NCI-H128 (cell line): ENCODE data around the gene KRT7.

Experiments used
- DNase-seq: peaks from one replicate; lab custom pipeline; 2025; ENCODE audit not compliant: unreplicated experiment; lab: John Stamatoyannopoulos, UW

The KRT7 gene

DNA sequence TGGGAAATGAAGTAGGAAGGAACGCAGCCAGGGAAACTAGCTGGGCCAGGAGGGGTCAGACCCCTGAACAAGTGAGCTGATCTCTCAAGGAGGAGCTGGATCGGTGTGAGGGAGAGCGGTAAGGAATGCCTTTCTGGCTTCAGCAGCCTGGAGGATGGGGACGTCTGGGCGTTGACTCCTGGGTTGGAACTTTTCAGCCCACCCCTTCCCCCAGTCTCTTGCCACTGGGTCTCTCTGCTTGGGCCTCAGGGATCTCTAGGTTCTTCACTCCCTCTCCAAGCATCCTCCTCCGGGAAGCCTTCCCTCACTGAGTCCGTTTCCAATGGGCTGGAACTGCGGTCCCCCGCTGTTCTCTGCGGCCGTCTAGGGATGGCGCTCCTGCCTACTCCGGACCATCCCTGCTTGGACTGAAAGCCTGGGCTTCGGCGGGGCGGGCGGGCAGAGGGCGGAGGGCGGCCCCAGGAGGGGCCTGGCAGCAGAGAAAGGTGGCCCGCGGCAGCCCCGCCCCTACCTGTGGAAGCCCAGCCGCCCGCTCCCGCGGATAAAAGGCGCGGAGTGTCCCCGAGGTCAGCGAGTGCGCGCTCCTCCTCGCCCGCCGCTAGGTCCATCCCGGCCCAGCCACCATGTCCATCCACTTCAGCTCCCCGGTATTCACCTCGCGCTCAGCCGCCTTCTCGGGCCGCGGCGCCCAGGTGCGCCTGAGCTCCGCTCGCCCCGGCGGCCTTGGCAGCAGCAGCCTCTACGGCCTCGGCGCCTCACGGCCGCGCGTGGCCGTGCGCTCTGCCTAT is at the start of gene KRT7:
TSS of gene KRT7 (plus strand) at position 570 of the 788 bp plus-strand sequence. CDS start at position 624, 54 bp downstream.
- DNase-seq: no peak

DNA sequence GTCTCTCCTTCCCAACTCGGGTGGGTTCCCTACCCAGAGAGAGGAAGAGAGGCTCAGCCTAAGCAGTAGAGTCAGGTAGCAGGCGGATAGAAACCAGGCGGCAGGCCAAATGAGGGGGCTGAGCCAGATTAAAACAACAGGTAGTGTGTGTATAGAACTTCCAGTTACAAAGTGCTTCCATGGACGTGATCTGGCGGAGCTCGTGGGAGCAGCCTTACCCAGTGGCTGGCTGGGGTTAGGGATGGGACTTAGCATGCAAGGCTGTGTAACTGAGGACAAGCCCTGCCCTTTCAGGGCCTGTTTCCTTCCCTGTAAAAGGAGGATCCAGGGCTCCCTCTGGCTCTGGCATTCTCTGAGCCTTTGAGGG is 49.5 kb upstream of the KRT7 start:
- DNase-seq: no peak

DNA sequence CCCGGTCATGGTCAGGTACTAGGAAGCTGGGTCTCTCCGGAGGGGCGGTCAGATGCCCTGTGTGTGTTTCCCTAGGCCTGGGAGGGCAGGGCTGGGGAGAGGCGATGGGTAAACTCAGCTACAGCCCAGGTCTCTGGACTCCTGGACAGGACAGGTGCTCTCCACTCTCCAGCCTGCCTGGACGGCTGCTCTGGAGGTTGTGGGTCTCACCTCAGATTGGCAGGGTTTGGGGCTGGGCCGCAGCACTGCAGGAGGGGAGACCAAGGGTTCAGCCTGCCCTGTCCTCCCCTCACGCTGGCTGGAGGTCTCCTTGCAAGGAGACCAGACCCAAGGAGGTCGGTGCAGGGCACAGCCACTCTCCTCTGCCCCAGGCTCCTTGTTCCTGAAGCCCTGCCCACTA is 49.1 kb upstream of the KRT7 start:
- DNase-seq: no peak

DNA sequence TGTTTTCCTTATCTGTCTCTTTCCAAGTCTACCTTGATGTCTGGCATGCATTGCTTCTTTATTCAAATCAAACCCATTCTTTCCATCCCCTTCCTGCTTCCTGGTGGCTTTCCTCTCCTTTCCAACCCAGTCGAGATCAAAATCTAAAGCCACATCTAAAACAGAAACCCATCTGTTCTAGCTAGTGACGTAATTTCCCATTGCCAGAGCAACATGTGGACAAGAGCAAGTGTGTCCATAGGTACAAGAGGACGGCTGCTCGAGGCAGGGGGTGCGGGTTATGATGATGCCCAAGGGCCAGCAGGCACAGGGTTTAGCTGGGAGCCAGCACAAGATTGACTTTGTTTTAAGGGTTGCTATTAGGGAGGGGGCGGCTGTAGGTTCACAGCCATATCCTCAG is 48.2 kb upstream of the KRT7 start:
- DNase-seq: no peak

DNA sequence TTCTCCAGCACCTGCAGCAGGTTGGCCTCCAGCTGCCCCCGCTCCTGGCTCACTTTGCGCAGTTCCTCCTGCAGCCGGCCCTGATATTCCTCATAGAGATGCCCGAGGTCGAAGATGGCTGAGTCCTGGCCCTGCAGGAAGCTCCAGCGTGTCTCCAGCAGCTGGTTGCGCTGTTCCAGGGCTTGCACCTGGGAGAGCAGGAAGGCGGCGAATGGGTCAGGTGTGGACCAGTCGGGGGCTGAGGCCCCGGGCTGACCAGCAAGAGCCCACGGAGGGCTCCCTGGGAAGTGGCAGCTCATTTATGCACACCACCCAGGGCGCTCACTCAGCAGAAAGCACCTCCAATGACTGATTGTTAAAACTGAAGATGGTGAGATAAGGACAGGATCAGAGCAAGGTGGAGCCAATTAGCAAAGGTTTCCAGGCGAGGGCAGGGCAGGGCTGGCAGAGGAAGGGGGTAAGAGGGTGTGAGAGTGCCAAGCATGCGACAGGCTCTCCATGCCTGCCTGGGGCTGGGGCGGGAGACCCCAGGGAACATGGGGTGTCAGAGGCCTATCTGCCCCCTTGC is 47.6 kb upstream of the KRT7 start:
- DNase-seq: no peak

DNA sequence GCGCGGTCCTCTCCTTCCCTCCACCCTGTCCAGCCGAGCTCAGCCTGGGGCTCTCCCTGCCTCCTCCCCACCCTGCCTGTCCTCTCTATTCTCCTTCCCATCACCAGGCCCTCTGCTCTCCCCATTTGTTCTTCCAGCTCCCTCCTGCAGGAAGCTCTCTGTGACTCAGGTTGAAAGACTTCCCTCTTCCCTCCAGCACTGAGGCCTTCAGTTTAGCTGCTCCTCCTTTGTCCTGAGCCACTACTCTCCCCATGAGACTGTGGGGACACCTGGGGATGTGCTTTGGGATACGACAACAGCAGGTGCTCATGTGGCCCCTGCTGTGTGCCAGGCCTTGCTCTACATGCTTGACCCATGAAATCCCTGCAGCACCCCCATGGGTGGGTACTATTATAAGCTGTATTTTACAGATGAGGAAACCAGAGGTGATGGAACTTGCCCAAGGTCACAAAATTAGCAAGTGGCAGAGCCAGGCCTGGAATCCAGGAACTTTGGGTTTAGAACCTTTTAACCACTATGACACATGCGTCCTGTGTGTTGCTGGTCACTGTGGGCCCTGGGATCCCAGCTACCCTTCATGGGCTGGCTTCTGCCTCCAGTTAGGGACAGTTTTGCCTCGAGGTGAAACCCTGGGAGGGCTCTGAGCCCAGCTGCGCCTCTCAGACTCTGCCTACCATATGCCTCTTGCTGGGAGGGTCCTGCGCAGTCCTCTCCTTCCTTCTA is 46.8 kb upstream of the KRT7 start:
- DNase-seq: no peak

DNA sequence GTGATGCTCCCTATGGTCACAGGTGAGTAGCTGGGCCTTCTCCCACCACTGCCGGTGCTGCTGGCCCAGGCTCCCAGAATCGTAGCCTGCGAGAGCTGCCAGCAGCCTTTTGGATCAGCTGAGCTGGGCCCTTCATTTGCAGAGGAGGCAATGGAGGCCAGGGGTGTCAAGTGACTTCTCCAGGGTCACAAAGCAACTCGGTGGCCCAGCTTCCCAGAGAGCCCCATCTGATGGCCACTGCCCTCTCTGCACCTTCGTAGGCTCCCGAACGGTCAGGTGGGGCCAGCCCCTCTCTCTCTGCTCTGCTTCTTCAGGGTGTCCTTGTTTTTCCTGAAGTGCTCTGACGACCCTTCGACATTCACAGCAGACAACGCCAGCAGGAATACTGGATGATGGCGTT is 45.8 kb upstream of the KRT7 start:
- no peak for DNase-seq

DNA sequence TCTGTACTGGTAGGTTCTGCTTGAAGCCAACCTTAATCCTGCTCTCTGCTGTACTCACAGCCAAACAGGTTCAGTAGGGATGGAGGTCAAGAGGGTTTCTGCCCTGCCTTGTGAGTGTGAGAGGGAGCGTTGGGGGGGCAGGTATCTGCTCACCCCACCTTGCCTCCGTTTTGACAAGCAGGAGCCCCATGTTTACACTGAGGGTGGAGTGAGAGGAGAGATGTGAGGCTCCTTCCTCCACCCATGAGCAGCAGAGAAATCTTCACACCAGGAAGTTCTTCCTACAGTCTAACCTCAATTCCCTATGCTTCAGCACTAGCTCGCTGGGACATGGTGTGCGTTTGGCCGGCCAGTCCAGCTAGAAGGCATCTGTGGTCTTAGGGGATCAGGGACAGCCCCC is 45.4 kb upstream of the KRT7 start:
- DNase-seq: no peak

DNA sequence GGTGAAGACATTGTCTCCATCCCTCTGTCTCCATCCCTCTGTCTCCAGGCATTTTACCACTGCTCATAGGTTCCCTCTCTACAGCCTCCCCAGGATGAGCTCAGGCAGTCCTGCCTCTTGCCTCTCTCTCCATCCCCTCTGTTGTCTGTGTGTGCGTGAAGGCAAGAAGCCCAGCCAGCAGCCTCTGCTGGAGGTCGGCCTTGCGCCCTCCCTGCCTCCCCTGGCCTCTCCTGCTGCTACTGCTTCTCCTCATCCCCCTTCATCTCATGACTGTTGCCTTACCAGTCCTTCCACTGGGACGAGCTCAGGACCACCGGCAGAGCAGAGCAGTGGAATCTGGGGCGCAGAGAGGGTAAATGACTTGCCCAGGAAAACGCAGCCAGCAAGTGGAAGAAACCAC is 44.4 kb upstream of the KRT7 start:
- no peak for DNase-seq

DNA sequence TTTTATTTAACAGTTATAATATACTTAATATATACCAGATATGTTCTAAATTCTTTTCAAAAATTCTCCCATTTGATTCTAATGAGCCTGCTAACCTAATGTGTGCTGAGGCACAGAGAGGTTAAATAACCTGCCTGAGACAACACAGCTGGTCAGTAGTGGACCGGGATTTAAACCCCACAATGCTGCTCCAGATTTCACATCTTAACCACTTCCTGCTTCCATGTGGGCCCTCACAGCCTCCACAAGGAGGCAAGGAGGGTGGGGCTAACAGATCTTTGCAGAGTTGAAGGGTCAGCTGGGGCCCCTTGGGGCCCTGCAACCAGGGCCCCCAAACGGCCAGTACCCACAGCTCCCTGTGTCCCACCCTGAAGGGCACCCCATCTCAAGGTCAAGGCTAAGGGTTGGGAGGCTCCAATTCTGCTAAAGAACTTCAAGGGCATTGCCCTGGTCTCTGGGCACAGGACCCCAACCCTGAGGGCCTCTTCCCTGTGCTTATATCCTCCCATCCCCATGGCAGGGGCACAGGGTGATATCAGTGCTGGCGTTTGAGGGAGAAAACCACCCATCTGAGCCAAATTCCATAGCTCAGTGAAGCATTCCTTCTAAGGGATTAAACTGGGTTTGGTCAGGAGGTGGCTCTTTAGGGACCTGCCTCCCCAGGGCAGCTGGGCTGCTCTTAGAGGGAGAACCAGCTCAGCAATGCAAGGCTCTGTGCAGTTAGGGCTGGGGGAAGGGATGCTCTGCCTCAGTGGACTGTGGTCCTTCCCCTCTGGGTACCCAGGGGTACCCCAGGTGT is 43.5 kb upstream of the KRT7 start:
- no peak for DNase-seq

DNA sequence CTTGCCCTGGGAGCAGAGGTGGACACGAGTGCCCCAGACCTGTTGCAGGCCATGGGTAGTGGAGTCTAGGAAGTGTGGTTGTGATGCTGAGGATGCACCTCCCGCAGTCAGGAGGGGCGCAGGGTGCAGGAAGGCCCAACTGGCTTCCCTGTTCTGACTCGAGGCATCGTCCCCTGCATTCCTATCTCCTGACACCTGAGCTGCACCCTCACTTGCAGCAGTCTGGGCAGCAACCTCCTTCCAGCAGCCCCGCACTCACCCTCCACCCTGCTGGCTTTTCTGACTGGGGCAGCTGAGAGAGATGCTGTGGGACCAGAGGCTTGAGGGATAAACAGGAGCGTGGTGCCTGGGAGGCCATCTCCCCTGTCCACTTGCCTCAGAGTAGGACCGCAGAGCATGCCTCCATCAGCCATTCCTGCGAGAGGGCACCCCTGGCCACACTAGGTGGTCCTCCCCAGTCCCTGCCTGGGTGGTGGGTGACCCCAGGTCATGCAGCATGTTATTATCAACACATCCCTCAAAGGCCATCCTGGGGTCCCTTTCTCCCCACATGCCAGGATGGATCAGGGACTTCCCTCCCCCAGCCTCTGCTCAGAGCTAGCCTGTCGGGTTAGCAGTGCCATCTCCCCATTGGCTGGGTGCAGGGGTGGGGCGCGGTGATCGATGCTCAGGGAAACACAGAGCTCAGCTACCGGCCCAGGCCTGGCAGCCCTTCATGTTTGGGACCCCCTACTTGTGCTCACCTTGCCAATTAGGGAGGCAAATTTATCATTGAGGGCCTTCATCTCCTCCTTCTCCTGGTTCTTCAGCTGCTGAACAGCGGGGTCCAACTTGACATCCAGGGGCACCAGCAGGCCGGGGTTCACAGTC is 41.9 kb upstream of the KRT7 start:
- no peak for DNase-seq

DNA sequence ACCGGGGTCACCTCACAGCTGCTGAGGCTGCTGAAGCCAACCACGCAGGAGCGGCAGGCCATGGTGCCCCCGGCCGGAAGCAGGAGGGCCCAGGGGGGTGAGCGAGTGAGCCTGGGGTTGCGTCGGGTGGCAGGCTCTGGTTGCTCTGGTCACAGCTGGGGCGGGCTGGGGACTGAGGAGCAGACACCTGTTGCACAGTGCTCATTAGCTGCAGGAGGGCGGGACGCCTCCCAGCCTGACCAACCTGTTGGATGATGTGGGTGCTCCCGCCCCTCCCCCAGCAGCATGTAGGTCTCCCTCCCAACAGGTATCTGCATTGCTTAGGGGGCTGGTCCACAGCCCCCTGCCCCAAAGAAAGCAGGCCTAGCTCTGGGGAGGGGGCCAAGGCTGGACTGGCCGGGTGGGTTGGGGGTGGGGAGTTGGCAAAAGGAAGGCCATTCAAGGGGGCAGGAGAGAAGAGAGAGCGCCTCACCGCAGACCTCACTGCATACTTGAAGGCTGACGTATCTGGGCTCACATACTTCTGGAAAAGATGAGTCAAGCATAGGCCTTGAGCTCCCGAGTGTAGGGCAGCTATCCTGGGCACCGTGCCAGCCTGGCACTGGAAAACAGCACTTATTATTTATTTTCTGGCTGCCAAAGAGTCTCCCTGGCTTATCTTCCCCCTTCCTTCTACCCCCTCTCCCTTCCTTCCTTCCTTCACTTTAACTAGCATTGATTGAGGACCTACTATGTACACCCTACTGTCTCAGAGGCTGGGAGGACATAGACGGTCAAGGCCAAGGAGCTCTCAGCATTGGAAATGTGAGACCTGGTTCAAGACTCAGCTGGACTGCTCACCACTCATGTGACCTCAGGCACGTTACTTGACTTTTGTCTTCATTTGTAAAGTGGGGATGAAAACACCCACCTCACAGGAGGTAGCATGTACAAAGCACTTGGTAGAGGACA is 40.9 kb upstream of the KRT7 start, which contains the start of gene KRT80:
TSS of gene KRT80 (minus strand) at position 174 of the 951 bp plus-strand sequence. CDS start at position 62, 112 bp downstream.
- peak; percentile 61 for DNase-seq

DNA sequence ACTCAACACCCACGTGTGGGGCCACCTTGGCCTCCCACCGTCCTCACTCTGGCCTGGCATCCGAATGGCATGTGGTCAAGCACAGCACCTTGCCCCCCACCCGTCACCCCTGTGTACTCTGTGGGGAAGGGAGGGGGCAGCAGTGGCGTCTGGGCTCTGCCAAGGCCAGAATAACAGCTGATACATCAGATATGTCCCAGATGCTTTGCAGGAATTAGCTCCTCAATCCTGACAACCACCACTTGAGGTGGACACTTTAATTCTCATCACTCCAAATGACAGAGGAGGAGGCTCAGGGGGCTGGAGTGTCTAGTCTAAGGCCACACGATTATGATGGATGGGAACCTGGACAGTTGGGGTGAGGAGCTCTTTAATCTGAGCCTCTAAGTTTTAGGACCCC is 39.5 kb upstream of the KRT7 start:
- no peak for DNase-seq

DNA sequence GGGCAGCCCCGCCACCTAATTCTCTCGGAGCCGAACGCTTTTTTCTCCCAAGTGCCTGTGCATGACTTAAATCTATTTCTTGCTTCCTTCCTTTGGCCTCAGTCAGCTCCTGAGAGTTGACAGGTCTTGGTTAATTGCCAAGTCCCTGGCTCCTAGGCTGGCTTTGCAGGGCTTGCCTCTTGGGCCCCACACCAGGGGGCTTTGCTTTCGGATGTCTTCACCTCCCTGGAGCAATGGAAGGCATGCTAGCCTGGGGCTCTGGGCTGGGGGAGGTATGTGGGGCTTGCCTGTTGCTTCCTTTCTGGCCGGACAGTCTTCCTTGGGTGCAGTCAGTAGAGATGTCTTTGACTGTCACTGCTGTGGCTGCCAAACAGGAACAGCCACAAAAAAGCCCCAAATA is 39.1 kb upstream of the KRT7 start:
- no peak for DNase-seq

DNA sequence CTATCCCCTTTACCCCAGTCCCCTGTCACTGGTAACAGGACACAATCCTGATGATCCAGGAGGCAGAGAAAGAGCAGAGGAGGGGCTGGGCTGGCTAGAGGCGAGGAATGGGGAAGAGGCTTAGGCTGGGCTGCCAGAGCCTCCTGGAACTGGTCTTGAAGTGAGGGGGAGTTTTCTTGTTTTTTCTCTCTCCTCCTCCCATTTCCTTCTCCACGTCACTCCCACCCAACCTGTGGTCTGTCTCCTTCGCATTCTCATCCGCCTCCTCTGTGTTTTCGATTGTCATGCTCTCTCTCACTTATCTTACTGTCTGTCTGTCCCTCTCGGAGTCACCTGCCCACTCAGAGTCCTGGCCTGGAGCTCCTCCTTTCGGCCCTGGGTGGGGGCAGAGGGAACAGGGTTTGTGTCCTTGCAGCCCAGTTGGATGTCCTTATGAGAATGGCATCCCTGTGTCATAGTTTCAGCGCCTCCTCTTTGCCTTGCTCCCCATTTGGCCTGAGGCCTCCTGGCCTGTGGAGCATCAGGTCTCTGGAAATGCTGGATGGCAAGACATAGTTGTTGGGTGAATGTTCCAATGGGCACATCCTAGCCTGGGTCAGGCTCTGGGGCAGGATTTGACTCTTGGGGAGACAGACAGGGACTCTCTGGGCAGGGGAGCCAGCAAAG is 37.8 kb upstream of the KRT7 start:
- DNase-seq: no peak

DNA sequence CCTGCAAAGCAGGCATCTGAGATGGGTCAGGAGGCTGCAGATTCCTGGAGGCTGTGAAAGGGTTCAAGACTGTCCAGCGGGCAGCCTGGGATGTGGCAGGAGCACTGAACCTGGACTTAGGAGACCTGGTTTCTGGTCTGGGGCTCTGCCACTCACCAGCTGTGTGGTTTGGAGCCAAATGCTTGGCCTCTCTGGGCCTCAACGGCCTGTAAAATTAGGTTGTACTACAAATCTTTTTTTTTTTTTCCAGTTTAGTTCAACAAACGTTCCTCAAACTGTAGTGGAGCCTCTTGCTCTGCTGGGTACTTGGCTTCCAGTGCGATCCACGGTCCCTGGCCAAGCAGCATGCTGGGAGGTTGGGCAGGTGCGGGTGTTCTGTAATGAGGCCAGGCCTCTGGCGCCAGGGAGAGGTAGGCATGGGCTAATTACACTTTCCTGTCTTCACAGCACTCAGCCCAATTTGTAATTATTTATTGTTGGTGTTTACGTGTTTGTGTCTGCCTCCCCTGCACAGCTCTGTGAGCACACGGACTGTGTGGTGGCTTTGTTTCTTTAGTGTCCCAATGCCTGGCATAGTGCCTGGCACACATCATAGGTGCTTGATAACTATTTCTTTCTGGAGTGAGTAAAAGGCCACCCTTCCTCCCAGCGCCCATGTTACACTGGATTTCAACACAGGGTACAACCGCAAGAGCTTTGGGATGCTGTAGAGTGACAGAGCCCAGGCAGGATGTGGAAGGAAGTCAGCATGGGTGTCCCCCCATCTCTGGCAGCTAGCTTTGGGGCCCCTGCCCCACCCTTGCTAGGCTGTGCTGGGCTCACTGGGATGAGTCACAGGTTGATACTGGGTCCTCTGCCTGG is 35.4 kb upstream of the KRT7 start:
- DNase-seq: no peak

DNA sequence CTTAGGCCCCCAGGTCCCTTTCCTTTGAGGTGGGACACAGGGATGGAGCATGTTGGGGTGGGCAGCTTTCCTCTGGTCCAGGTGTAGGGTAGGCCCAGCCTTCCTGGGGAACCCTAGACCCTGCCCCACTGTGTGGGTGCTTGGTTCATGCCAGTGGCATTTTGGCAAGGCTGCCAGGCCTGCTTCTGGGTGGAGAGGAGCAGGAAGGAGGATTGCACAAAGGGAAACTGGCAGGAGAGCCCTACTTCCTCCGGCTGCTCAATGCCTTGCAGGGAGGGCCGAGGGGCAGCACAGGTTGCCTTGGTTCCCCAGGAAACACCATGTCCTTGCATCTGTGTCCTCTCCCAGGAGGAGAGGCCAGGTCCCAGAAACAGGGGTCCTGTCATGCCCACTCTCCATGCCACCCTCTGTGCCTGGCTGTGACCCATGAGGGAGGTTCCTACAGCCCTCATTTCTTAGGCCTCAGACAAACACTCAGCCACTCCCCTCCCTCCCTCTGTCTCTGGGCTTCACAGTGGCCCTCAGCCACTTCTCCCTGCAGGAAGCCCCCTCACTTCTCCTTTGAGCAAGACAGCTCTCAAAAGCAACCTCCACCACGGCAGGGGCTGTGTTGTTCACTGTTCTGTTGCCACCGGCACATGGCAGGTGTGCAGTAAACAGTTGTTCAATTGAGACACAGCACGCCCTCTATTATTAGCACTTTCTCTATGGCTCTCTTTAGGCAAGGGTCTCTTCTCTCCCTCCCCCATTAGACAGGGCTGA is 34.4 kb upstream of the KRT7 start:
- DNase-seq: peak; percentile 42
